Ishikawa (cell line): Measurements from ENCODE around the gene TIA1.

ENCODE experiments used
- CEBPB ChIP-seq: IDR thresholded peaks from 2 replicates; pipeline ENCODE4 v1.6.1; 2012
- CREB1 ChIP-seq: IDR thresholded peaks from 2 replicates; pipeline ENCODE4 v1.6.1; 2012; ENCODE audit warnings: low read depth
- EGR1 ChIP-seq: IDR thresholded peaks from 2 replicates; pipeline ENCODE4 v1.6.1; 2012
- EP300 ChIP-seq: IDR thresholded peaks from 2 replicates; pipeline ENCODE4 v1.6.1; 2012; ENCODE audit warnings: borderline replicate concordance
- FOXM1 ChIP-seq: IDR thresholded peaks from 2 replicates; pipeline ENCODE4 v1.6.1; 2012; ENCODE audit warnings: low read depth, borderline replicate concordance
- MAX ChIP-seq: IDR thresholded peaks from 2 replicates; pipeline ENCODE4 v1.6.1; 2012
- NFIC ChIP-seq: IDR thresholded peaks from 2 replicates; pipeline ENCODE4 v1.6.1; 2012
- RAD21 ChIP-seq: IDR thresholded peaks from 2 replicates; pipeline ENCODE4 v1.6.1; 2012; ENCODE audit warnings: low read depth
- REST ChIP-seq: IDR thresholded peaks from 2 replicates; pipeline ENCODE4 v1.6.1; 2012; ENCODE audit warnings: low read depth, mild to moderate bottlenecking
- TAF1 ChIP-seq: IDR thresholded peaks from 2 replicates; pipeline ENCODE4 v1.6.1; 2012; ENCODE audit warnings: low read depth, mild to moderate bottlenecking
- TCF12 ChIP-seq: IDR thresholded peaks from 2 replicates; pipeline ENCODE4 v1.6.1; 2012; ENCODE audit warnings: low read depth
- TEAD4 ChIP-seq: IDR thresholded peaks from 2 replicates; pipeline ENCODE4 v1.6.1; 2012
- USF1 ChIP-seq: IDR thresholded peaks from 2 replicates; pipeline ENCODE4 v1.6.1; 2012
- YY1 ChIP-seq: IDR thresholded peaks from 2 replicates; pipeline ENCODE4 v1.6.1; 2012; ENCODE audit warnings: low read depth
- ZBTB7A ChIP-seq: IDR thresholded peaks from 2 replicates; pipeline ENCODE4 v1.6.1; 2012; ENCODE audit warnings: low read depth

Gene TIA1

GRCh38 chr2:70214953-70215549 is 33.4 kb downstream of the TIA1 start:
- no peak for TF ChIP-seq YY1
- no peak for TF ChIP-seq FOXM1
- TF ChIP-seq TAF1 = no peak
- no peak for TF ChIP-seq USF1
- TF ChIP-seq EGR1 = no peak
- TF ChIP-seq ZBTB7A = no peak
- no peak for TF ChIP-seq EP300
- TF ChIP-seq MAX = no peak
- TF ChIP-seq CEBPB = no peak
- no peak for TF ChIP-seq NFIC
- TF ChIP-seq TCF12 = no peak
- TF ChIP-seq REST = no peak
- TF ChIP-seq RAD21 = no peak
- no peak for TF ChIP-seq TEAD4
- no peak for TF ChIP-seq CREB1

- TF ChIP-seq TAF1 = no peak
- no peak for TF ChIP-seq RAD21
- no peak for TF ChIP-seq FOXM1
- no peak for TF ChIP-seq CEBPB
- TF ChIP-seq TEAD4 = no peak
- TF ChIP-seq CREB1 = no peak
- TF ChIP-seq REST = no peak
- TF ChIP-seq TCF12 = no peak
- TF ChIP-seq NFIC = no peak
- TF ChIP-seq ZBTB7A = no peak
- TF ChIP-seq MAX = no peak
- TF ChIP-seq YY1 = no peak
- no peak for TF ChIP-seq EGR1
- no peak for TF ChIP-seq EP300
- TF ChIP-seq USF1 = no peak
Measured at GRCh38 chr2:70214365-70214764, 34.1 kb downstream of the TIA1 start.

- TF ChIP-seq YY1 (no peak), CEBPB (no peak), MAX (no peak), USF1 (no peak), NFIC (no peak), EGR1 (no peak)
Measured at GRCh38 chr2:70212298-70212932, 36.0 kb downstream of the TIA1 start.

- TF ChIP-seq FOXM1 (no peak), CREB1 (no peak), EP300 (no peak), TEAD4 (no peak), TAF1 (no peak), USF1 (no peak), RAD21 (no peak), ZBTB7A (no peak), MAX (no peak), EGR1 (no peak), TCF12 (no peak), NFIC (no peak), CEBPB (no peak), YY1 (no peak), REST (no peak)
Measured at GRCh38 chr2:70211595-70211994, 36.8 kb downstream of the TIA1 start.
